Endothelial cell (in vitro differentiated cells): ENCODE data around the gene XRCC4. TPM values are rescaled to one million over a fixed set of nuclear protein-coding genes. Genes with fewer than 3 reads are reported as not detected.

Experiments used
- DNase-seq: peaks from one replicate; pipeline ENCODE4 v3.0.0; 2021; ENCODE audit warnings: low spot score
- H3K27ac Mint-ChIP-seq: one replicate; pipeline ENCODE4 v1.8.0; 2021; ENCODE audit warnings: mixed read lengths, inconsistent platforms; ENCODE audit not compliant: unreplicated experiment
- H3K27me3 Mint-ChIP-seq: one replicate; pipeline ENCODE4 v1.8.0; 2021; ENCODE audit warnings: mild to moderate bottlenecking, moderate library complexity, mixed read lengths, inconsistent platforms; ENCODE audit not compliant: unreplicated experiment
- H3K36me3 Mint-ChIP-seq: one replicate; pipeline ENCODE4 v1.8.0; 2021; ENCODE audit warnings: mild to moderate bottlenecking, low read depth, mixed read lengths, inconsistent platforms; ENCODE audit not compliant: unreplicated experiment
- H3K4me1 Mint-ChIP-seq: one replicate; pipeline ENCODE4 v1.8.0; 2021; ENCODE audit warnings: mild to moderate bottlenecking, mixed read lengths, inconsistent platforms; ENCODE audit not compliant: unreplicated experiment
- H3K4me3 Mint-ChIP-seq: one replicate; pipeline ENCODE4 v1.8.0; 2021; ENCODE audit warnings: mild to moderate bottlenecking, mixed read lengths, inconsistent platforms; ENCODE audit not compliant: unreplicated experiment
- H3K9me3 Mint-ChIP-seq: one replicate; pipeline ENCODE4 v1.8.0; 2021; ENCODE audit warnings: mixed read lengths, inconsistent platforms; ENCODE audit not compliant: unreplicated experiment
- total RNA-seq: library from RNA; stranded (reverse); fragmentation: NEBNext Ultra II Directional; extraction: Animal tissue kit (Norgen Biotek cat#: 25700); gene quantifications from one replicate; pipeline ENCODE4 v1.2.1, GENCODE V29; 2021; ENCODE audit not compliant: unreplicated experiment
- TF ChIP-seq, protein P1 (sequence below): fragments of 200-600 bp; sonication (generic); IDR thresholded peaks from one replicate; pipeline ENCODE4 v1.5.0; 2021; ENCODE audit warnings: antibody characterized with exemption; ENCODE audit not compliant: unreplicated experiment

Gene XRCC4
- total RNA-seq, 1 donor from 2014 or later = 6.8 TPM

DNA sequence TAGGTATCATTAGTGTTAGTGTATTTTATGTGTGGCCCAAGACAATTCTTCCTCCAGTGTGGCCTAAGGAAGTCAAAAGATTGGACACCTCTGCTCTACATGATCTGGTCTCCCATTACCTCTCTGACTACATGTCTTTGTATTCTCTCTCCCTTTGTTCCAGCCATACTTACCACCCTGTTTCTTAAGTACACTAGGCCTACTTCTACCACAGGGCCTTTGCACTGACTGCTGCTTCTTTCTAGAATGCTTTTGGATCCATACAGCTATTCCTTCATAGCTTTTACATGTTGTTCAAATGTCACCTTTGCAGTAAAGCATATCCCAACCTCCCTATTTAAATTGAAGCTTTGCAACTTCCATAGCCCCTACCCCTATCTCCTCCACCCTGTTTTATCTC lies 5.4 kb downstream of the XRCC4 start:
- no peaks in the 10 kb centered on the region for H3K9me3 Mint-ChIP-seq
- H3K4me1 Mint-ChIP-seq = peaks cover 8% of the 10 kb centered on the region
- peaks cover 2% of the 10 kb centered on the region for H3K27me3 Mint-ChIP-seq
- H3K4me3 Mint-ChIP-seq = no peak overlapping the region
- H3K36me3 Mint-ChIP-seq = no peaks in the 10 kb centered on the region
- TF ChIP-seq, protein P1, sequence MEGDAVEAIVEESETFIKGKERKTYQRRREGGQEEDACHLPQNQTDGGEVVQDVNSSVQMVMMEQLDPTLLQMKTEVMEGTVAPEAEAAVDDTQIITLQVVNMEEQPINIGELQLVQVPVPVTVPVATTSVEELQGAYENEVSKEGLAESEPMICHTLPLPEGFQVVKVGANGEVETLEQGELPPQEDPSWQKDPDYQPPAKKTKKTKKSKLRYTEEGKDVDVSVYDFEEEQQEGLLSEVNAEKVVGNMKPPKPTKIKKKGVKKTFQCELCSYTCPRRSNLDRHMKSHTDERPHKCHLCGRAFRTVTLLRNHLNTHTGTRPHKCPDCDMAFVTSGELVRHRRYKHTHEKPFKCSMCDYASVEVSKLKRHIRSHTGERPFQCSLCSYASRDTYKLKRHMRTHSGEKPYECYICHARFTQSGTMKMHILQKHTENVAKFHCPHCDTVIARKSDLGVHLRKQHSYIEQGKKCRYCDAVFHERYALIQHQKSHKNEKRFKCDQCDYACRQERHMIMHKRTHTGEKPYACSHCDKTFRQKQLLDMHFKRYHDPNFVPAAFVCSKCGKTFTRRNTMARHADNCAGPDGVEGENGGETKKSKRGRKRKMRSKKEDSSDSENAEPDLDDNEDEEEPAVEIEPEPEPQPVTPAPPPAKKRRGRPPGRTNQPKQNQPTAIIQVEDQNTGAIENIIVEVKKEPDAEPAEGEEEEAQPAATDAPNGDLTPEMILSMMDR = no peak
- H3K27ac Mint-ChIP-seq = no peak overlapping the region
- no peak for DNase-seq

GRCh38 chr5:83084336-83084735 lies 7.0 kb downstream of the XRCC4 start:
- no peak overlapping the region for H3K4me3 Mint-ChIP-seq
- no peaks in the 10 kb centered on the region for H3K27me3 Mint-ChIP-seq
- no peaks in the 10 kb centered on the region for H3K9me3 Mint-ChIP-seq
- no peaks in the 10 kb centered on the region for H3K36me3 Mint-ChIP-seq
- DNase-seq = no peak
- no peaks in the 10 kb centered on the region for H3K4me1 Mint-ChIP-seq
- TF ChIP-seq, protein P1 = no peak
- no peak overlapping the region for H3K27ac Mint-ChIP-seq

GRCh38 chr5:83085106-83085505 lies 7.8 kb downstream of the XRCC4 start:
- no peak for DNase-seq

GRCh38 chr5:83090169-83090568 lies 12.8 kb downstream of the XRCC4 start:
- Mint-ChIP-seq H3K9me3 (no peaks in the 10 kb centered on the region), H3K4me3 (no peak overlapping the region), H3K4me1 (no peaks in the 10 kb centered on the region), H3K36me3 (peaks cover 2% of the 10 kb centered on the region), H3K27ac (no peak overlapping the region), H3K27me3 (no peaks in the 10 kb centered on the region)
- DNase-seq = no peak
- TF ChIP-seq, protein P1 = no peak

More at GRCh38 chr5:83085106-83085505, 7.8 kb downstream of the XRCC4 start:
- H3K9me3 Mint-ChIP-seq = no peaks in the 10 kb centered on the region
- no peak overlapping the region for H3K27ac Mint-ChIP-seq
- no peak overlapping the region for H3K4me3 Mint-ChIP-seq
- H3K36me3 Mint-ChIP-seq = no peaks in the 10 kb centered on the region
- H3K4me1 Mint-ChIP-seq = no peaks in the 10 kb centered on the region
- no peaks in the 10 kb centered on the region for H3K27me3 Mint-ChIP-seq
- TF ChIP-seq, protein P1 = no peak

DNA sequence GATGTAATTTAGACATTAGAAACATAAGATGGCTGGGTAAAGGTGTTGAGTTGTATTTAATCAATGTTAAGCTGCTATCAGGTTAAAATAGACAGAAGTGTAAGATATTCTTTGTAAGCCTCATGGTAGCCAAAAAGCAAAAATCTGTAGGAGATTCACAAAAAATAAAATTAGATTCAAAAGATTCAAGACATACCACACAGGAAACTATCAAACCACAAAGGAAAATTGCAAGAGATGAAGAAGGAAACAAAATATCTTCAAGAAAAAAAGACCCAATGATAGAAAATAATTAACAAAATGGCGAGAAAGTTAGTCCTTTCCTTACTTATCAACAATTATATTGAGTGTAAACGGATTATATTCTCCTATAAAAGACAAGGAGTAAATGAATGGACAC lies 15.3 kb downstream of the XRCC4 start:
- Mint-ChIP-seq H3K4me3 (no peak overlapping the region), H3K27ac (no peak overlapping the region), H3K27me3 (no peaks in the 10 kb centered on the region), H3K36me3 (peaks cover 4% of the 10 kb centered on the region), H3K9me3 (no peaks in the 10 kb centered on the region), H3K4me1 (no peaks in the 10 kb centered on the region)
- DNase-seq = no peak
- TF ChIP-seq, protein P1 = no peak
